NOMO-1 treated with dmso at 0.1 percent for 144 hours (cell line): ENCODE results near the gene GLP2R.
A peak's percentile ranks its signal among the peaks of the same experiment; 100 is the strongest.

Experiments
- DNase-seq: peaks from one replicate; lab custom pipeline; 2025; ENCODE audit not compliant: unreplicated experiment; lab: John Stamatoyannopoulos, UW

Gene GLP2R

DNA sequence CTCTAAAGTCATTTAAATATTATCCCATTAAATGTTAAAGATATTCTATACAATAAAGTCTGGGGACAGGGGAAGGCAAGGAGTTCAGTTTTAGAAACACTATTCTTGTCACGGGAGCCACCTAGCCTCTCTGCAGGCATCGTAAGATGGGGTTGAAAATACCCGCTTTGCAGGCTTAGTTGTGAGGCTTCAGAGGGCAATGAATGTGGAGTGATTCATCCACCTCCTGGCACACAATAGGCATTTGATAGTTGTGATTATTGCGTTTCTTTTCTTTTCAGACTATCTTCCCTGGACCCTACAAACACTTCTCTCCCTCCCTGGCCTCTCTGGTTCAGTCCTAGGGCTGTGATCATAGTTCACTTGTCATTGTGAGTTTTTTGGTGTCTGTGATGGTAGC lies 19.6 kb downstream of the GLP2R start:
- DNase-seq: no peak

DNA sequence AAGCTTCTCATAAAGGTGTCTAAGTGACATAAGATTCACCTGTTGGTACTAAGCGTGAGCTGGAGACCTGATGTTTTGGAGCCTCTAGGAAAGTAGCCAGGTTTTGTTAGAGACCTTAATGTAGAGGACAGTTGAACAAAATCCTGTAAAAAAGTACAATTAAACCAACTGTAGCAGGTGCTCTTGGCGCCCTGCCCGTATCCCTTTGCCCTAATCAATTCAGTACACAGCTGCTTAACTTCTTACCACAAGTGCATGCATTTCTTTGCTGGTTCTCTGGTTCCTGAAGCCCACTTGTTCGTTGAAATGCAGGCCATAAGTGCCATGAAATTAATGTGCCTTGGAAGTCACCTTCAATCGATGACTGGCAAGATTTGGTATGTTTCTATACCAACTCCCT lies 24.4 kb downstream of the GLP2R start:
- DNase-seq: no peak

DNA sequence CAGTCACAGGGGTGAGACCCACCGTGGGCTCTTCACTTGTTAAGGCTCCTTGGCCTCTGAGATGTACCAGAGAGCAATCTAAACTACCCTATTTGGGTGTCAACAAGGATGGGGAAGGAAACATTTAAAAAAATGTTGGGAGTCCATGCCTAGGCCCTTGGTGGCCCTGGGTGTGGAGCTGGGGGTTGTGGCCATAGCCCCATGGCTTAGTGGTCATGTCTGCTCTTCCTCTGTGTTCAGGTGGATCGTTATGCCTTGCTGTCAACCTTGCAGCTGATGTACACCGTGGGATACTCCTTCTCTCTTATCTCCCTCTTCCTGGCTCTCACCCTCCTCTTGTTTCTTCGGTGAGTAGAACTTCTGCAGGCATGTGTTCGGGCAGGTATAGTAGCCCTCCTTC lies 28.5 kb downstream of the GLP2R start:
- DNase-seq: no peak

DNA sequence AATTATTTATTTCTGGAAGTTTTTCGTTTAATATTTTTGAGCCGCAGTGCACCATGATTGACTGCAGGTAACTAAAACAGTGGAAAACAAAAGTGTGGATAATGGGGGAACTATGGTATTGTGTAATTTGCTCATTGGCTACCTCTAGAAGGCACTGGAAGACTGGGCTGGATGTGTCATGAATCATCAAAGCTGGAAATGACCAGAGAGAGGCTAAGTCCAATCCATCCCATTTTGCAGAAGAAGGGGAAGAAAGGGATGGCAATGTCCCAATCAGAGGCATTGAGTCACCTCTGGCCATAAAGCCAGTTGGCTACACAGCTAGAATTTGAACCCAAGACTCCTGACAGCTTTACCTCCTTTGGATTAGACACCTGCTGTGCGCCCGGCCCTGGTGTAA lies 29.3 kb downstream of the GLP2R start:
- no peak for DNase-seq

DNA sequence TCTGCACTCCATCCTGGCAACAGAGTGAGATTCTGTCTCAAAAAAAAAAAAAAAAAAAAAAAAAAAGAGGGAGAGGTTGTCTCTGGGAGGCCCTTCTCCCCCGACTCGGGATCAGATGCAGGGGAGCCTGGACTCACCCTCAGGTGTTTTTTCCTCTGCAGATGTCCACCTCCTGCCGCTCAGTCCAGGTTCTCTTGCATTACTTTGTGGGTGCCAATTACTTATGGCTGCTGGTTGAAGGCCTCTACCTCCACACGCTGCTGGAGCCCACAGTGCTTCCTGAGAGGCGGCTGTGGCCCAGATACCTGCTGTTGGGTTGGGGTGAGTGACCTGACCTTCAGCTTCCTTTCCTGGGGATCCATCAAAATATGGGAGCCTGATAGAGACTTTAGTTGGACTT lies 34.1 kb downstream of the GLP2R start:
- DNase-seq: no peak

GRCh38 chr17:9860851-9861250 lies 35.1 kb downstream of the GLP2R start:
- no peak for DNase-seq

DNA sequence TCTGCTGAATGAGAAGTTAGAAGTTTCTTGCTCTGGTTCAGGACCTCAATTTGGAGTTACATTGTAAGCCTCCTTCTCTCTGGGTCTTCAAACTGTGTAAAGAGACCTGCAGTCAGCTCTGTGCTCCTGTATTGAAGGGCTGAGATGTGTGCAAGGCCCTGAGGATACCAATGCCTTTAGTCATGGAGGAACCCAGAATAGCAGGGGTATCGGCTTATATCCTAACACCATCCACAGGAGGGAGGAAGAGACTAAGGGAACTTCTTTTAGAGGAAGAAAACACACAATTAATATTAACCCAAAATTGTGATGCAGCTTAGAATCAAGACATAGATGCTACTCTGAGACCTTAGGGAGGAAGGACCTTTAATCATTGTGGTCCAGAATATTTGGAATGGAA lies 36.5 kb downstream of the GLP2R start:
- no peak for DNase-seq

- no peak for DNase-seq
These were observed 37.2 kb downstream of the GLP2R start for GRCh38 chr17:9862949-9863348.

GRCh38 chr17:9865586-9865985 lies 39.9 kb downstream of the GLP2R start:
- peak; percentile 16 for DNase-seq

- DNase-seq: no peak
These were observed 42.8 kb downstream of the GLP2R start for GRCh38 chr17:9868552-9868951.

DNA sequence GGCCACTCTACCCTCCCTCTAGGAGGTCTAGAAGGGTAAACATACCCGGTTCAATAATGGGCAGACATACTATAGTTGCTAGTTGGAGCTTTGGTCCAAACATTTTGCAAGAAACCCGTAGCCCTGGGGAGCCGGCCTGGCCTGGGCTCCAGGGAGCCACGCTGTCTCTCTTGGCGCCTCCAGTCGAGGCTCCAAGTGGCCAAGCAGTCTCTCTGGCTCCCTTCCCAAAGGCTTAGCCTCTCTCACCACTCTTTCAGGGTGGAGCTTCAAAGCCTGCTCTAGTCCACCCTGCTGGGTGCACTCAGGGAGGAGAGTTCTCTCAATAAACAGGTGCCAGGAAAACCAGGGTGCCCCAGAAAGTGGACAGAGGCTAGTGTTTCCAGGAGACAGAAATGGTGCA lies 47.1 kb downstream of the GLP2R start:
- no peak for DNase-seq

GRCh38 chr17:9874722-9875121 lies 49.0 kb downstream of the GLP2R start:
- no peak for DNase-seq

- DNase-seq: no peak
These were observed 49.7 kb downstream of the GLP2R start for GRCh38 chr17:9875441-9875840.

- no peak for DNase-seq
These were observed 52.6 kb downstream of the GLP2R start for GRCh38 chr17:9878356-9878755.

DNA sequence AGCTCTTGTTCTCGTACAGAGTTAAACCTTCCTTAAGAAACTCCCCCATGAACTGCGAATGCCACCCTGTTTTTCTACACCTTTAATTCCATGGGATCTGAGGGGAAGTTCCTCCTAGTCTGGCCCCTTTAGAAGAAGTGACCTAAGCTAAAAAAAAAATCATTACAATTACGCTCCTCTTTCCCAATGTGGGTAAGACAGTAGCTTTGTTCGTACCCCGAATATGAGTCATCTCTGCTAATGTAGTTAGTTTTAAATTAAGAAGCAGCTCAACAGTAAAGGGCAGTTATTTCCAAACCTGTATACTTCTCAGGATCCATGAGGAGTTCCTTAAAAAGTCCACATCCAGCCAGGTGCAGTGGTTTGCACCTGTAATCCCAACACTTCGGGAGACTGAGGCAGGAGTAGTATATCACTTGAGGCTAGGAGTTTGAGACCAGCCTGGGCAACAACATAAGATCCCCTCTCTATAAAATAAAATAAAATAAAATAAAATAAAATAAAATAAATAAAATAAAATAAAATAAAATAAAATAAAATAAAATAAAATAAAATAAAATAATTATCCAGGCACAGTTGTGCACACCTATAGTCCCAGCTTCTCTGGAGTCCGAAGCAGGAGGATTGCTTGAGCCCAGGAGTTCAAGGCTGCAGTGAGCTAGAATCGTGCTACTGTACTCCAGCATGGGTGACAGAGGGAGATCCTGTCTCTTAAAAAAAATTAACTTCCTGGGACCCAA lies 53.2 kb downstream of the GLP2R start:
- DNase-seq: peak; percentile 48

DNA sequence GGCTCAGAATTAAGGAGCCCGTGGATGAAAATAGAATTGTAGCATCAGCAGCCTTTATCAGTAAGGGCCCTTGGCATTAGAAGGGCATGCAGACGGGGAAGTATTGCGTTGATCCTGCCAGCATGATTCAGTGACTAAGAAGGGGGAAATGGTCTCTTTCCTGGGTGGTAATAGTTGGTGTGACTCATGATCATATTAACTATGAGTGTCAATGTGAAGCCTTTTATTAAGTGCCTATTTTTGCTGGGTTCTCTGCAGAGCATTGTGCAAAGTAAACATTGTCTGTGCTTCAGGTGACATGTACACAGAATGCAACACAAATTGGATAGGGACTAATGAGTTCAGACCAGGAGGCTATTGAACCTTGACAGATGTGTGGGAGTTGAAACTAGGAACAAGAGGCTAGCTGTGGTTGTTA lies 54.9 kb downstream of the GLP2R start:
- no peak for DNase-seq

DNA sequence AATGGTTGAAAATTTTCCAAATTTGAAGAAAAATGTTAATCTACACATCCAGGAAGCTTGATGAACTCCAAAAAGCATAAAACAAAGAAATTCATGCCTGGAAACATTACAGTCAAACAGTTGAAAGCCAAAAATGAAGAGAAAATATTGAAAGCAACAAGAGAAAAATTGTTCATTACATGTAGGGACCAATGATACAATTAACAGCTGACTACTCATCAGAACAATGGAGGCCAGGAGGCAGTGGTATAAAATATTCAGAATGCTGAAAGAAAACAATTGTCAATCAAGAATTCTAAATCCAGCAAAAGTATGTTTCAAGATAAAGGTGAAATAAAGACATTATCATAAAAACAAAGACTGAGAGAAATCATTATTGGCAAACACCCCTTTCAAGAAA lies 57.7 kb downstream of the GLP2R start:
- DNase-seq: no peak

DNA sequence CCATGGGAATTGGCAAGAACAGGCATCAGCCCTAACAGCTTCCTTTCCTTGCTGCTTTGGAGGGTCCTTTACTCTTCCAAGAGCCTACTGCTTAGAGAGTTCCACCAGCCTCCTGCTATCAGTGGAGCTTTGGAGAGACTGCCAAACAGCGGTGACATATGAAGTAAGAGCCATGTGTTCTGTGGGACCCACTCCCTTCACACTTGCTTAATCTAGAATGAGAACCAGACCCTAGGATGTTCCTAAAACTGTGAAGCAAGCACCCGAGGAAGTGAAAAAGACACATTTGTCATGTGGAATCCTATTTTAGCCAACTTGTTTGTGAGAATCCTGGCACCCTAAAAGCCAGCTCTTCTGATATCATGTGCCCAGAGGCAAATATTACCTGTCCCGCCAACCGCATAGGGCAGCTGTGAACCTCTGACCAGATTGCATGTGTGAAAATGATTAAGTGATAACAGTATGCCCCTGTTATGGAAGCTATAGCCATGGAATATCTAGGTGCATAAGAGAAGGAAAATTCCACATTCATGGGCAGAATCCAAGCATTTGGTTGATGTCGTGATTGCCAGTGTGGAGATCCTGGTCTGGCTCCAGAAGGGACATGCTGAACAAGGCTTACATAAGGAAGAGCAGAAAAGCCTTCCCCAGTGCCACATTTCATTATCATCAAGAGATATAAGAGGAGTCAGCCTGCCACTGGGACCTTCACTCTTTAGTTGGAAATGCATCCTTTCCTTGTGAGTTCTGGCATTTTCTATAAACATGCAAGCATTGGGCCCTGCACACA lies 60.6 kb downstream of the GLP2R start:
- DNase-seq: no peak

DNA sequence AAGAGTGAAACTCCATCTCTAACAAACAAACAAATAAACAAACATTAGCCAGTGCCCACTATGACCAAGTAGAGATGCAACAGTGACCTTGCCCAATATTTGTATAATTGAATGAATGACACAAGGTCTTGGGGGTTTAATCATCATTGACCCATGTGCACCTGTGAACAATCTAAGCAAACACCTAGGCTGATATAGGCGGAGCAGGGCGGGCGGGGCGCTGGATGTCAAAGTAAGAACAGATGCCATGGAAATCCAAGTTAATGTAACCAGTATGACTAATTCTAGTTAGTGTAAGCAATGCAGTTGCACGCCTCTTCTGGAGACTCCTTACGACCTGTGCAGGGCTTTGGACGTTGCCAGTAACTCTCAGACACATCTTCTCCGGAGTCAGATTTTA lies 61.8 kb downstream of the GLP2R start:
- no peak for DNase-seq

DNA sequence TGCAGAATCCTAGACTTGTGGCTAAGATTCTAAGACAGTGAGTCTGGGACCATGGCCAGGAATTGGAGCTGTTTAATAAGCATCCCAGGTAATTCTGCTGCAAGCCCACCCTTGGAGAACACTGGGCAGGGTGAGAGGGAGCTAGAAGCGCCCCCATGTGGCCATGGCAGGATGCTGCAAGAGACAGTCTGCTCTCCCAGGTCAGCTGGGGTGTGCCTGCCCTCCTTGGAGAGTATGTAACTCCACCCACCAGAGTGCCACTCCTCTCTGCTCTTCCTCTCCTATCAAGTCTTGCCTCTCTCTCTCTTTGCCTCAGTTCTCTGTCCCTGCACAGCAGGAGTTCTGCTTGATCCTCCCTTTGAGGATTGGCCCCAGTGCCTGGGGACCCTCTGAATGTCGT lies 64.4 kb downstream of the GLP2R start:
- peak; percentile 32 for DNase-seq

- no peak for DNase-seq
These were observed 67.8 kb downstream of the GLP2R start for GRCh38 chr17:9893411-9894012.

GRCh38 chr17:9894231-9894630 lies 68.5 kb downstream of the GLP2R start:
- no peak for DNase-seq
